GM19452 (cell line): ENCODE results near the gene ZNF439.
A peak's percentile ranks its signal among the peaks of the same experiment; 100 is the strongest.
"Not testable (repeated sequence)": the region's sequence is repeated elsewhere in the genome, so short reads cannot be mapped to it uniquely, and the experiment has no call there.

ENCODE experiments used
- ATAC-seq: cut with Tn5 transposase; IDR thresholded peaks from one replicate; pipeline ENCODE4 v1.9.1; 2021; ENCODE audit not compliant: unreplicated experiment

ZNF439 gene

DNA sequence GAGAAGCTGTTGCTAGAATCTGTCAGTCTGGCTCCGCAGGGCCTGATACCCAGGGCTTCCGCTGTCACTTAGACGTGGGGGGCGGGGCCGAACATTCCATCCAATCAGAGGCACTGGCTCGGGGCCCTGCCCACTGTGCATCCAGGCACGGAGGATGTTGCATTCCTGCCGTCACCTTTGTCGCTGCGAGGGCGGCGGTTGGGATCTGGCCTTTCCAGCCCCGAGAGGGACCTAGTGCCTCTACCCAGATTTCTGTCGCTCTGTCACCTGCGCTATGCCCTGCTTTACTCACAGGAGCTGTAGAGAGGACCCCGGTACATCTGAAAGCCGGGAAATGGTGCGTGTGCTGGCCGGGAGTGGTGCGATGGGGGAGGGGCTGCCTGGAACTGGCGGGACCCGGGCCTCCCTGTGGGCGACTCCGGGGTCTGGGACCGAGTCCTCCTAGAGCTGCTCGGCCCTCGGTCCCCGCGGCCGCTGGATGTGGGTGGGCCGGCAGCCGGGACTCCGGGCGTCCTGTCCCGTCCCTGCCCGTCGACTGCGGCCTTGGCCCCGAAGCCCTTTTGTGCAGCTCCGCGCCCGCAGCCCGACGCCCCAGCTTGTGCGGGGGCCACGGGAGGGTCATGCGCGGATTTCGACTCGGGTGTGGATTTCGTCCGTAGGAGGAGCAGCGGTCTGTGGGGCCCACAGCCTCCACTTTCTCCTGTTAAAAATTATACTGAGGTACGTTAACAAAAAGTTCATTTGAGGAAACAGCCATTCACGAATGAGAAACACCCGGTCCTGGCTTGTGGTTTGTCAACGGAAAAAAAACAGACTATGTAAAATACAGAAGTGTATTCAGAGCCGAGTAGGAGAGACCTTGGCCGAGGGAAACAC lies at the start of gene ZNF439:
ZNF439 (plus strand) TSS at position 133 of the 876 bp plus-strand sequence; CDS start at position 275, 142 bp downstream.
- no peak for ATAC-seq

- ATAC-seq, result no peak
Observed at GRCh38 chr19:11806354-11807098, 42.0 kb upstream of the ZNF439 start.

DNA sequence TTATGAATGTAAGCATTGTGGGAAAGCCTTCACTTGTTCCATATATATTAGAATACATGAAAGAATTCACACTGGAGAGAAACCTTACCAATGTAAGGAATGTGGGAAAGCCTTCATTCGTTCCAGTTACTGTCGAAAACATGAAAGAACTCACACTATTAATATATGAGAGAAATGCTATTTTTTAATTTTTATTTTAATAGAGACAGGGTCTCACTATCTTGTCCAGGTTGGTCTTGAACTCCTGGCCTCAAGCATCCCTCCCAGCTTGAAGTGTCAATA lies 41.5 kb upstream of the ZNF439 start:
- ATAC-seq, result no peak

- ATAC-seq, result no peak
Observed at GRCh38 chr19:11813703-11814028, 34.9 kb upstream of the ZNF439 start.

DNA sequence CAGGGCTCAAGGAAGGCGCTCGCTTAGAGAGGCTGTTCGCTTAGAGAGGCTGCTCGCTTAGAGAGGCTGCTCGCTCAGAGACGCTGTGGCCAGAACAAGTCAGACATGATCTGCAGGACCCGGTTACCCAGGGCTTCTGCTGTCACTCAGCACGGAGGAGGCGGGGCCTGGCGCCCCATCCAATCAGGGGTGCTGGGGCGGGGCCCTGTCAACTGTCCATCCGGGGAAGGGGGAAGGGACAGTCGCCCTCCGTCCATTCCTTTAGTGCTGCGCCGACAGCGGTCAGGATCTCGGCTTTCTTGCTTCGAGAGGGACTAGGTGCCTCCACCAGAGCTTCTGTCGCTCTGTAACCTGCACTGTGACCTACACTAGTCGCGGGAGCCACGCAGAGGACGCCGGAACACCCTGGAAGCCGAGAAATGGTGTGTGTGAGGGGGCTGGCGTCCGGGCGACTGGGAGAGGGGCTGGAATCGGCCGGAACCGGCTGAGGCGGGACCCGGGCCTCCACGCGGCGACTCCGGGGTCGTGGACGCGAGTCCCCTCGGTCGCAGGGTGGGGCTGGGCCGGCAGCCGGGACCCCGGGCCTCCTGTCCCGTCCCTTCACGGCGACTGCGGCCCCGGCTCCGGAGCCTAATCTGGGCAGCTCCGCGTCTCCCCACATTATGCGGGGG lies 34.4 kb upstream of the ZNF439 start, which contains the start of gene ZNF440:
ZNF440 (plus strand) TSS at position 245 of the 671 bp plus-strand sequence; CDS start at position 420, 175 bp downstream.
- peak; percentile 100 for ATAC-seq

GRCh38 chr19:11814700-11815035 lies 33.9 kb upstream of the ZNF439 start:
- no peak for ATAC-seq

DNA sequence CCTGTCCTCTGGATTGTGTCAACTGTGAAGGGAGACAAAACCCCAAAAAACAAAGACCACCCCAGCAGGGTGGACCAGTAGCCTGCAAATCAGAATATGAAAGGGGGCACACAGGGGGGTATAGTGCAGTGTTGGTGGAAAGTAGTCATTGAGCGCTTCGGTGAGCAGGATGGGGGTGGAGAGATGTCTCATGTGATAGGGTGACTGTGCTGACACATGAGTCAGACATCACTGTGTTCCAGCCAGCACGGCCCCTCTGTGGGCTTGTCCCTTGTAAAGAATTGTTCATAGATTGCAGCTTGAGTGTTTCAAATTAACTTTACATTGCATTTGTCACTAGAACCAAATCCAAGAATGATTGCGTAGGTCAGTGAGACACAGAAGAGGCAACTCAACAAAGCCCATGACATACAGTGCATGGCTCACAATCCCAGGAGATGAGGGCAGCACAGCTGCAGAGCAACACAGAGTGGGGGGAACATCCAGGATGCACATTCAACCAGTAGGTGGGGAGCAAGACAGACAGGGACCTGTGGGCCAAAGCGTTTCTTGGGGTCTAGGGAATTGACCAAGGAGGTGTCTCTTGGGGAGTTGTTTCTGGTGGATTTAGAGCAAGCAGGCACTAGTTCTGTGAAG lies 26.9 kb upstream of the ZNF439 start:
- no peak for ATAC-seq

DNA sequence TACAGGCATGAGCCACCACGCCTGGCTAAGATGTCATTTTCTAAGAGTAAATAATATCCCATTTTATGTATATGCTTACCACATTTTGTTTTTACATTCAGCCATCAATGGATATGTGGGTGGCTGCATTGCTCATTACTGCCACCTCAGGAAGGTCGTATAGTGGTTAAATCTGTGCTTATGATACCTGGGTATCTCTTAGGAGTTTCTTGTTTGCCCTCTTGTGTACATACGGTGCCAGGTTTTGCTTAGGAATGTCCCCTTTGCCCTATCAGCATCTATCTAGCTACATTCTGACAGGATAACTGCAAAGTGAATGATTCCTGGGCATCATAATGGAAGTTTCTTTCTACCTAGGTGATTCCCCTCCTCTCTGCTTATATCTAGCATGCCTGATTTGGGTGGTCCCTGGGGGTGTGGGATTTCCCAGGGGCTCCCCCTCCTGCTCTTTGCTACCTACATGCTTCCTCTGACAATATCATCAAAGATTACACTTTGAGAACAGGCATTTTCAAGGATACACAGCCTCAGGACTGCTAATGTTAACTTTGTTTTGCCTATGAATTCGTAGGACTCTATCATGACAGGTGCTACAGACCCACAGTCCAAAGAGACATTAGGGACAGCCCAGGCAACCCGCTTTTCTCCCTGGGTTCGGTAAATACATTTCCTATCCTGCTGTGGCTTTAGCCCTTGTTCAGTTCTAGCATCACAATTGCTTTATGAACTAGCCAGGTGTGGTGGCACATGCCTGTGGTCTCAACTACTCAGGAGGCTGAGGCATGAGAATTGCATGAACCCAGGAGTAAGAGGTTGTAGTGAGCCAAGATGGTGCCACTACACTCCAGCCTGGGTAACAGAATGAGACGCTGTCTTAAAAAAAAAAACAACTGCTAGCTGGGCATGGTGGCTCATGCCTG lies 19.3 kb upstream of the ZNF439 start:
- not testable (repeated sequence) for ATAC-seq

DNA sequence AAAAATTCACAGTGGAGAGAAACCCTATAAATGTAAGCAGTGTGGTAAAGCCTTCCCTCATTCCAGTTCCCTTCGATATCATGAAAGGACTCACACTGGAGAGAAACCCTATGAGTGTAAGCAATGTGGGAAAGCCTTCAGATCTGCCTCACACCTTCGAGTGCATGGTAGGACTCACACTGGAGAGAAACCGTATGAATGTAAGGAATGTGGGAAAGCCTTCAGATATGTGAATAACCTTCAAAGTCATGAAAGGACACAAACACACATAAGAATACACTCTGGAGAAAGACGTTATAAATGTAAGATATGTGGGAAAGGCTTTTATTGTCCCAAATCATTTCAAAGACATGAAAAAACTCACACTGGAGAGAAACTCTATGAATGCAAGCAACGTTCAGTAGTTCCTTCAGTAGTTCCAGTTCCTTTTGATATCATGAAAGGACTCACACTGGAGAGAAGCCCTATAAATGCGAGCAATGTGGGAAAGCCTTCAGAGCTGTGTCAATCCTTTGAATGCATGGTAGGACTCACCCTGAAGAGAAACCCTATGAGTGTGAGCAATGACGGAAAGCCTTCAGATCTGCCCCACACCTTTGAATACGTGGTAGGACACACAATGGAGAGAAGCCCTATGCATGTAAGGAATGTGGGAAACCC lies 16.1 kb upstream of the ZNF439 start:
- no peak for ATAC-seq

GRCh38 chr19:11833541-11833940 lies 15.0 kb upstream of the ZNF439 start:
- no peak for ATAC-seq

GRCh38 chr19:11835626-11836066 lies 12.9 kb upstream of the ZNF439 start:
- not testable (repeated sequence) for ATAC-seq

DNA sequence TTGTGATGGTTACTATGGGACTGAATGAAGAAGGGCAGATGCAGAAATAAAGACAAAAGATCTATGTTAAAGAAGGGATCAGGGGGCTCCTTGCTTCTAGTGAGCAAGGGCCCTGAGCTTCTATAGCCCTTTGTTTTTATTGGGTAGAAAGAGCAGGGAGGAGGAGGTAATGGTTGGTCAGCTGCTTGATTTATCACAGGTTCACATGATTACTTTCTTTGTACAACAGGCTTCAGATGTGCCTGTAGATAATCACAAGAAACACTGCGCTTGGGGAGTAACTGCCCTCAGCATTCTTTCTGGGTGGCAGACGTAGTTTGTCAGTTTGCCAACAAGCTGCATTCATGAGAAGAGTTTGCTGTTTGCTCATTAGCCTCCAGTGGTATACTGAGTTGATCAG lies 4.8 kb upstream of the ZNF439 start:
- ATAC-seq, result no peak

- not testable (repeated sequence) for ATAC-seq
Observed at GRCh38 chr19:11847615-11848014, 911 bp upstream of the ZNF439 start.

- no peak for ATAC-seq
Observed at GRCh38 chr19:11848200-11848593, 329 bp upstream of the ZNF439 start.

GRCh38 chr19:11850289-11850688 lies 1.8 kb downstream of the ZNF439 start:
- not testable (repeated sequence) for ATAC-seq

GRCh38 chr19:11853358-11853757 lies 4.8 kb downstream of the ZNF439 start:
- ATAC-seq, result no peak

DNA sequence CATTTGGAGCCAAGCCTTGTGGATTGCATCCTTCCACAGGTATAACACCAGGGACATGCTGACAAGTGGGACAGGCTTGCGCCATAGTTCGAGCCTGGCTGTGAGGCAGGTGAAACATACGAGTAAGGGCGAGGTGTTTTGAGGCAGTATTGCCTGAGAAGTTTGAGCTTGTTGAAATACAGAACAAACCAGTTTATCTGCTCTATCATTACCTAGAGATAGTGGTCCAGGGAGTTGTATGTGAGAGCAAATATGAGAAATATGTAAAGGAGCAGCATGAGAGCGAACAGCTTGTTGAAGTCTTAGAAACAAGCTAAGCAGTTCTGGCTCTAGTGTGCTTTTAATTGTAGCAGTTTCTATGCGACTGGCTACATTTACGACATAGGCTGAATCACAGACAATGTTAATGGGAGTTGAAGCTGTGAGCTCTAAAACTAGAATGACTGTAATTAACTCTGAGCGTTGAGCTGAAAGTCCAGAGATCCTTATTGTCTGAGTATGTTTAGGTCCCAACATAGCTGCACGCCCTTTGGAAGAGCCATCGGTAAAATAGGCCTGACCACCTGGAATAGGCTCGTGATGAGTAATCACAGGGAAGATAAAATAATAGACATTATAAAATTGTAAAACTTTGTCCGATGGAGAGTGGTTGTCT lies 8.2 kb downstream of the ZNF439 start:
- ATAC-seq, result no peak

DNA sequence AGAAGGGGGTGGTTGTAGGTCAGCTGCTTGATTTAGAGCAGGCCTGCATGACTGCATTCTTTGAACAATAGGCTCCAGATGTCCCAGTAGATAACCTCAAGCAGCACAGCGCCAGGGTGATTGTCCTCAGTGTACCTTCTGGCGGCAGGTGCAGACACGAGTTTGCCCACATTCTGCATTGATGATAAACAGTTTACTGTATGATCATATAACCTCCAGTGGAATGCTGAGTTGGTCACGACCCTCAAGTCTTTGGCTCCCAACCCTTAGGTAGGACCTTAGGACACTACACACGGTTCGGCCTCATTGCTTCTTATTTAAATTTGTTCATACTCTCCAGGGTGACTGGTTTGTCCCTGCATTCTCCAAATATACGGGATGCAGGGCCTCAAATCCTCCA lies 12.2 kb downstream of the ZNF439 start:
- no peak for ATAC-seq

- ATAC-seq, result no peak
Observed at GRCh38 chr19:11861301-11861700, 12.8 kb downstream of the ZNF439 start.
